Measurements from ENCODE around the gene LIX1L.

- TF ChIP-seq ZNF70 (CRISPR knock-in tag; IDR thresholded peaks at IDR 0.05) (no peak), ZFP3 (CRISPR knock-in tag; IDR thresholded peaks at IDR 0.05) (no peak), RARB (CRISPR knock-in tag; IDR thresholded peaks at IDR 0.05) (no peak), PATZ1 (CRISPR knock-in tag; IDR thresholded peaks at IDR 0.05; ENCODE audit: borderline replicate concordance) (no peak), PPARA (CRISPR knock-in tag; IDR thresholded peaks at IDR 0.05; ENCODE audit: borderline replicate concordance) (no peak), SNAI2 (CRISPR knock-in tag; IDR thresholded peaks at IDR 0.05) (no peak), TOX (CRISPR knock-in tag; IDR thresholded peaks at IDR 0.05; ENCODE audit: borderline replicate concordance) (no peak), ARNTL (CRISPR knock-in tag; IDR thresholded peaks at IDR 0.05; ENCODE audit: borderline replicate concordance, low read depth) (no peak), ZFP30 (CRISPR knock-in tag; IDR thresholded peaks at IDR 0.05) (no peak), ESRRG (CRISPR knock-in tag; IDR thresholded peaks at IDR 0.05) (no peak), ZNF565 (CRISPR knock-in tag; conservative IDR thresholded peaks at IDR 0.05; ENCODE audit: low read depth) (no peak), GLIS3 (CRISPR knock-in tag; IDR thresholded peaks at IDR 0.05) (no peak), CSDC2 (CRISPR knock-in tag; IDR thresholded peaks at IDR 0.05) (no peak)
These were observed 39.9 kb upstream of the LIX1L start for GRCh38 chr1:145997718-145998023.

All from SK-N-SH treated with all-trans-retinoic acid at 6 μM for 48 hours (cell line).